Measurements from ENCODE around the gene IGSF9.

DNA sequence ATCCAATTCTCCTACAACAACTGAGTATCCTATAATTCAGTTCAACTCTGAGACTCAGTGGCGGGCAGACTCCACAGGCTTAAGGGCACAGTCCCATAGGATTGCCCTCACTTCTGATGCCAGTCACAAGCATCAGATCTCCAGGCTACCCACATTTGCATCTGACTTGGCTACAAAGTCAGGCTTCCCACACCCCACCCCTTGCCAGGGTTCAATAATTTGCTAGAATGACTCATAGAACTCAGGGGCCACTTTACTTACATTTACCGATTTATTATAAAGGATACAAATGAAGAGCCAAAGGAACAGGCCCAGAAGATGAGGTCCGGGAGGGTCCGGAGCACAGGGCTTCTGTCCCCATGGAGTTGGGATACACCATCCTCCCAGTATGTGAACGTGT lies 44.6 kb upstream of the IGSF9 start:
- no peak for TF ChIP-seq POLR2A (IDR thresholded peaks at IDR 0.05; ENCODE audit: low read length)
- TF ChIP-seq GATA1 (IDR thresholded peaks at IDR 0.05; ENCODE audit: low read depth, low read length), result no peak
